Skin epidermis (tissue), 12 donors: ENCODE measurements around the gene PCDHGB3.
"Not testable (repeated sequence)": the region's sequence is repeated elsewhere in the genome, so short reads cannot be mapped to it uniquely, and the experiment has no call there.

Experiments
- H3K27ac ChIP-seq, 21 experiments: fragments of 200-600 bp; sonication (generic) in 11 of 21; one replicate each; pipeline ENCODE4 v1.5.0; 2020; ENCODE audit warnings: mild to moderate bottlenecking in 3 of 21, inconsistent platforms in 2 of 21, moderate library complexity in 2 of 21
- H3K4me3 ChIP-seq, 7 experiments: fragments of 200-600 bp; sonication (generic) in 2 of 7; one replicate each; pipeline ENCODE4 v1.5.0; 2020; ENCODE audit warnings: inconsistent platforms in 2 of 7, mild to moderate bottlenecking in 2 of 7, moderate library complexity in 1 of 7

The PCDHGB3 gene

GRCh38 chr5:141414548-141415274, 44.7 kb downstream of the PCDHGB3 start:
- not testable (repeated sequence) for H3K27ac ChIP-seq, H3K4me3 ChIP-seq

- not testable (repeated sequence) for H3K4me3 ChIP-seq, H3K27ac ChIP-seq
Observed at GRCh38 chr5:141415275-141415618, 45.2 kb downstream of the PCDHGB3 start.

GRCh38 chr5:141417494-141418172, 47.6 kb downstream of the PCDHGB3 start, which contains the start of gene PCDHGB7:
Gene PCDHGB7 (plus strand): TSS chr5:141417677. CDS start chr5:141417860, 183 bp downstream.
- Histone ChIP-seq H3K4me3 (peak within 1 kb of the TSS; percentile 16 to 37 (median 25)), H3K27ac (peak within 1 kb of the TSS in 1 of 21 experiments; percentile 12)

DNA sequence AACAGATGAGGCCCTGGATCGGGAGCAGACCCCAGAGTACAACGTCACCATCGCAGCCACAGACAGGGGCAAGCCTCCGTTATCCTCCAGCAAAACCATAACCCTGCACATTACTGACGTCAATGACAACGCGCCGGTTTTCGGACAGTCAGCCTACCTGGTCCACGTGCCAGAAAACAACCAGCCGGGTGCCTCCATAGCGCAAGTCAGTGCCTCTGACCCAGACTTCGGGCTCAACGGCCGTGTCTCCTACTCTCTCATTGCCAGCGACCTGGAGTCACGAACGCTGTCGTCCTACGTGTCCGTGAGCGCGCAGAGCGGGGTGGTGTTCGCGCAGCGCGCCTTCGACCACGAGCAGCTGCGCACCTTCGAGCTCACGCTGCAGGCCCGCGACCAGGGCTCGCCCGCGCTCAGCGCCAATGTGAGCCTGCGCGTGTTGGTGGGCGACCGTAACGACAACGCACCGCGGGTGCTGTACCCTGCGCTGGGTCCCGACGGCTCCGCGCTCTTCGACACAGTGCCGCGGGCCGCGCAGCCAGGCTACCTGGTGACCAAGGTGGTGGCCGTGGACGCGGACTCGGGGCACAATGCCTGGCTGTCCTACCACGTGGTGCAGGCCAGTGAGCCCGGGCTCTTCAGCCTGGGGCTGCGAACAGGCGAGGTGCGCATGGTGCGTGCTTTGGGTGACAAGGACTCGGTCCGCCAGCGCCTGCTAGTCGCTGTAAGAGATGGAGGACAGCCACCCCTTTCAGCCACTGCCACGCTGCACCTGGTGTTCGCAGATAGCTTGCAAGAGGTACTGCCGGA, 49.2 kb downstream of the PCDHGB3 start:
- Histone ChIP-seq H3K4me3 (no peak overlapping the region), H3K27ac (no peak overlapping the region)

DNA sequence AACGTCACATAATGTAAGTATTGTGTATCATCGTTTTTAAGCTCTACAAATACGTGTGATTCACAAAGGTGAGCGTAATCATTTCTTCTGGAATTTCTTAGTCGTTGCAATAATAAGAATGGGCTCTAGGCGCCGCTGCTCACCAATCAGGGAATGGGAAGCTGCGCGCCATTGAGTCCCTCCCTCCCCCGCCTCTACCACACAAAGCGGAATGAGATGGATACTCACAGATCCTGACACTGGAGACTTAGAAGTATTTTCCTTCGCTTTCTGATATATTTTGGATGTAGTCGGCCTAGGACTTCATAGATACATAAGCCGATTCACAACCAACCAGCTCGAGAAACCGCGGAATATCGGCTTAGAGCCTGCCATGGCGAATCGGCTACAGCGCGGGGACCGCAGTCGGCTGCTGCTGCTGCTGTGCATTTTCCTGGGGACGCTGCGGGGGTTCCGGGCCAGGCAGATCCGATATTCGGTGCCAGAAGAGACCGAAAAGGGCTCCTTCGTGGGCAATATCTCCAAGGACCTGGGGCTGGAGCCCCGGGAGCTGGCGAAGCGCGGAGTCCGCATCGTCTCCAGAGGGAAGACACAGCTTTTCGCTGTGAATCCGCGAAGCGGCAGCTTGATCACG, 50.9 kb downstream of the PCDHGB3 start, which contains the start of gene PCDHGA11:
Gene PCDHGA11, plus strand, starts transcription at position 197 of the 634 bp plus-strand sequence. Its CDS starts 177 bp downstream, at position 374.
- H3K4me3 ChIP-seq: peak within 1 kb of the TSS in 4 of 7 experiments; percentile 11 to 32 (median 28)
- H3K27ac ChIP-seq: no peak within 1 kb of the TSS

DNA sequence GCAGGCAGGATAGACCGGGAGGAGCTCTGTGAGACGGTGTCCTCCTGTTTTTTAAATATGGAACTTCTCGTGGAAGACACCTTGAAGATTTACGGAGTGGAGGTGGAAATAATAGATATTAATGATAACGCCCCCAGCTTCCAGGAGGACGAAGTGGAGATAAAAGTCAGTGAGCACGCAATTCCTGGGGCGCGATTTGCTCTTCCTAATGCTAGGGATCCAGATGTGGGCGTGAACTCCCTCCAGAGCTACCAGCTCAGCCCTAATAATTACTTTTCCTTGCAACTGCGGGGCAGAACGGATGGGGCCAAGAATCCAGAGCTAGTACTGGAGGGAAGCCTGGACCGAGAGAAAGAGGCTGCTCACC, 51.4 kb downstream of the PCDHGB3 start:
- no peak overlapping the region for H3K27ac ChIP-seq

More for the DNA sequence above, 51.4 kb downstream of the PCDHGB3 start:
- peak overlapping the region in 3 of 7 experiments; percentile 11 to 32 (median 32) for H3K4me3 ChIP-seq
